Measurements from ENCODE around the gene OSBPL3.
A peak's percentile ranks its signal among the peaks of the same experiment; 100 is the strongest.
"Not testable (repeated sequence)": the region's sequence is repeated elsewhere in the genome, so short reads cannot be mapped to it uniquely, and the experiment has no call there.

Gene OSBPL3

DNA sequence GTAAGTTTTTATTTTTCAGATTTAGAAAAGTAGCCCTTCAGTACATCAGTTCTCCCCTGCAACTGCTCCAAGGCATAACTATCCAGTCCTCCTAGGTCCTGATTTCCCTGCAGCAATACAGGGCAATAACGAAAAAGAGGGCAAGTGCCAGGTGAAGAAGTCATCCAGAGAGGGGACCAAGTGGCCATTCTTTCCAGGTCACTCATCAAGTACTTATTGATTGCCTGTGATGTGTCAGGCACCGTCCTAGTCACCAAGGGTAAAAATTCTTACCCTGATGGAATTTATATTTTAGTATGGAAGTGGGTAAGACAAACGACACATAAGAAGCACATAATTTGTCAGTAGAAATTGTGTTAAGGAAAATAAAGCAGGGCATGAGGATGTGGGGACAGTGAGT, 155.6 kb downstream of the OSBPL3 start:
- no peak for DNase-seq

DNA sequence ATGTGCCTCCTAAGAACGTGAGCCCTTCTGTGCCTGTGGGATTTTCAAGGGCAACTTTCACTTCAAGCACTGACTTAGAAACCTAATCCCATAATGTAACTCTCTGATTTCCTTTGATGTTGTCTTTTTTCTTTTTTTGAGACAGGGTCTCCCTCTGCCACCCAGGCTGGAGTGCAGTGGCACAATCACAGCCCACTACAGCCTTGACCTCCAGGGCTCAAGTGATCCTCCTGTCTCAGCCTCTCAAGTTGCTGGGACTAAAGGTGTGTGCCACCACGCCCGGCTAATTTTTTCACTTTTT, 158.3 kb downstream of the OSBPL3 start:
- DNase-seq: no peak

DNA sequence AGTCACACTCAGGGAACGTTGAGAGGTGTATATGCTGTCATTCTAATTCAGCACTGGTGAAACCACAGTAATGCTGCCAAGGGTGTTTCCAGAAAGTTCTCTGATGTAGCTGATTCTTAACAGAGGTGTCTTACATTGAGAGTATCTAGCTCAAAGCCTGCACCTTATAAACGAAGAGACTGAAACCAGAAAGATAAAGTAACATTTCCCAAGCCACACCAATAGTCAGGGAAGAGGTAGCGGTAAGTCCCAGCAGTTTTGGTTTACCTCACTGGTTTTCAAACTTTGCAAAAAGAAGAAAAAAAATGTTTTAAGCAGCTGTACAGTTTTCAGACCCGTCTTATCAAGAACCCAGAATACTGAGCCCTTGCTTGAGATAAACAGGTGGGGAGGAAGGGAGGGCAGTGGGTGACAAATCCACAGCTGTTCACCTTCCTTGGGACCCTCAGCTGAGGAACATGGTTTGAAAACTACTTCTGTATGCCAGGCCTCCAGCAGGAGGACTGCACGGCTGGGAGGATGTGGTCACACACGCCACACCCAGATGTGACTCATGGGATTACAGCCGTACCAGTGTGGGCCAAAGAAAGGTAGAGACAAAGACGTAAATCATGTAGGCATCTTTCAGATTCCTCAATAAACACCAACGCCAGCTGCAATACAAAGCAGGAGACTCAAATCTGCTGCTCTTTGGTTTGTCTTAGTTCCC, 158.8 kb downstream of the OSBPL3 start:
- peak; percentile 65 for DNase-seq

GRCh38 chr7:24820730-24821044, 159.3 kb downstream of the OSBPL3 start:
- DNase-seq: no peak

- peak; percentile 71 for DNase-seq
Measured at GRCh38 chr7:24819916-24820689, 159.9 kb downstream of the OSBPL3 start.

DNA sequence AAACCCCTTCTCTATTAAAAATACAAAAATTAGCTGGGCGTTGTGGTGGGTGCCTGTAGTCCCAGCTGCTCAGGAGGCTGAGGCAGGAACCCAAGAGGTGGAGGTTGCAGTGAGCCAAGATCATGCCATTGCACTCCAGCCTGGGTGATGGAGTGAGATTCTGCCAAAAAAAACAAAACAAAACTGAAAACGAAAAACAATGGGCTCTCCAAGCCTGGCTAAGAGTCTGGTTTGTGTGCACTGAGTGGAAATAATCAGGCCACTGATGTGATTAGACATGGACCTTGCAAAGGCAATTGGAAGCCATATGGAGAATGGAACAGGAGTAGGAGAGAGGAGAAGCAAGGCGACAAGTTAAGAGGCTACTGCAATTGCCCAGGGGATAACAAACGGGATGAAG, 162.6 kb downstream of the OSBPL3 start:
- DNase-seq: no peak

- no peak for DNase-seq
Measured at GRCh38 chr7:24816868-24817267, 163.1 kb downstream of the OSBPL3 start.

- DNase-seq: peak; percentile 21
Measured at GRCh38 chr7:24812305-24812945, 167.6 kb downstream of the OSBPL3 start.

DNA sequence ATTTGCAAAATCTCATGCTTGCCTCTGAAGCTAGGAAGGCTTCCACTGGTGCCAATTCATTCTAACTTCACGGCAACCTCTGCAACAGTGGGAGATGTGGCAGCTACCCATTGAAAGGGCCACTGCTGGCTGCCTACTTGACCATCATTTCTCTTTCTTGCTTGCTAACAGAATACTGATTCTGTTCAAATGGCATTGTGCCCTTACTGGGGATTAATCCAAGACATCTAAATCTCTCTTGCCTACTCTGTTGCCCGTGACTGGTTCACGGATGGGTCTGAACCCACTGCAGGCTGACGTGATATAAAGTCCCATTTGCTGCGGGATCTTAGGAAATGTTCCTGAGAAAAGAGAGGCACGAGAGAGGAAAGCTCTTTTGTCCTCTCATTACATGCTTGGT, 171.5 kb downstream of the OSBPL3 start:
- DNase-seq: no peak

GRCh38 chr7:24802300-24802699, 177.7 kb downstream of the OSBPL3 start:
- no peak for DNase-seq

DNA sequence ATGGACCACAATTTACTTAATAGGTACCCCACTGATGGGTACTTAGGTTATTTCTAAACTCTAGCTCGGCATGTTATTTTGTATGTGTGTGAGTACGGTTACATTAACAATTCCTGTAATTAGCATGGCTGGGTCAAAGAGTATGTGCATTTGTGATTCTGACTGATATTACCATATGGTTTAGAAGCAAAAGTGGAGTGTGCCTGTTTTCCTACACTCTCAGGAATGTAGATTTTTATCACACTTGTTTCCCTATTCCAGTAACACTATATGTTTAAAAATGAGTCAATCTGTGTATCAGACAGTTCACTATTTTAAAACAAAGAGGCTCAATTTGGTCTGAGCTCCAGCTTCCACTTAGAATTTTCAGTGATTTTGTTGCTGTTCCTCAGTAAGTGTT, 178.1 kb downstream of the OSBPL3 start:
- no peak for DNase-seq

- DNase-seq: no peak
Measured at GRCh38 chr7:24800667-24801066, 179.3 kb downstream of the OSBPL3 start.

GRCh38 chr7:24800073-24800472, 179.9 kb downstream of the OSBPL3 start:
- DNase-seq: no peak

DNA sequence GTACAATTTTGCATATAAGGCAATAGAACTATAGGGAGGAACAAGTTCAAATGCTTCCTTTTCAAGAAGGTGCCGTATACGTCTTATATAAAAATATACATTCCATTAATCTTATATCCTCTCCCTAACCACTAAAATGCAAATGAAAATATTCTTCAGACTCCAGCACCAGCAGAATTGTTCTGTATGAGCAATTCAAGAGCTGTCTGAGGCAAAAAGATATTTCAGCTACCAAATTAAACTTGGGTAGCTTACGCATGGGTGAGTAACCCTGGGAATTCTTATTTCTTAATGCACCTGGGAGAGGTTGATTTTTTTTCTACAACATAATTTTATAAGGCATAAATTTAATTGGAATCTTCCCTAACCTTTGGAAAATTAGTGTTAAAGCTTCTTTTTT, 180.5 kb downstream of the OSBPL3 start:
- DNase-seq: no peak

- no peak for DNase-seq
Measured at GRCh38 chr7:24798261-24798660, 181.7 kb downstream of the OSBPL3 start.

- DNase-seq: no peak
Measured at GRCh38 chr7:24797270-24797669, 182.7 kb downstream of the OSBPL3 start.

- no peak for DNase-seq
Measured at GRCh38 chr7:24795407-24795767, 184.6 kb downstream of the OSBPL3 start.

DNA sequence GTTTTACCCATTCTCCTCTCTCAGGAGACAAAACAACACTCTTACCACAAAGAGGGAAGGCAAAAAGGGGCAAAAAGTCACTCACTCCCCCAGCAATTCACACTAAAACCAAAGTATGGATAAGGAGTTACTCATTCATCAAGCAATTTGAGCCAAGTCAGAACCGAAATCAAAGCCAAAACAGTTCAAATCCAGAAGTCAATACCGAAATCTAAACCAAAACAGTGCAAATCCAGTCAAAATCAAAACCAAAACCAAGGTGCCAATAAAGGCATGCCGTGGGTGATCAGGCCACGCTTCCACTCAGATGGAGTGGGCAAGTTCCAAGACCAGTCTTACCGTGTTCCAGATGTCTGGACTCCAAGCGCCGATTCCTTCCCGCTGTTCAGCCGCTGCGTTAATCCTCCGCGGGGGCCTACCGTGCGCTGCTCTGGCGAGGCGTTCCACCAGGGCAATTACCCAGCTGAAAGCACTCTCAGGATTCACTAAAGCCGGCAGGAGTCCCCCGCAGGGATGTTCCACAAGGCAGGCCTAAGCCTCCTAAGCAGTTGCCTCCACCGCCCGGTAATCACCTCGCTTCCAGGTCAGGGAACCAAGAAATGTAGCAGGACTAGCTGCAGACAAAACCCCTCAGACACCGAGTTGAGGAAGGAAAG, 185.1 kb downstream of the OSBPL3 start:
- not testable (repeated sequence) for DNase-seq

DNA sequence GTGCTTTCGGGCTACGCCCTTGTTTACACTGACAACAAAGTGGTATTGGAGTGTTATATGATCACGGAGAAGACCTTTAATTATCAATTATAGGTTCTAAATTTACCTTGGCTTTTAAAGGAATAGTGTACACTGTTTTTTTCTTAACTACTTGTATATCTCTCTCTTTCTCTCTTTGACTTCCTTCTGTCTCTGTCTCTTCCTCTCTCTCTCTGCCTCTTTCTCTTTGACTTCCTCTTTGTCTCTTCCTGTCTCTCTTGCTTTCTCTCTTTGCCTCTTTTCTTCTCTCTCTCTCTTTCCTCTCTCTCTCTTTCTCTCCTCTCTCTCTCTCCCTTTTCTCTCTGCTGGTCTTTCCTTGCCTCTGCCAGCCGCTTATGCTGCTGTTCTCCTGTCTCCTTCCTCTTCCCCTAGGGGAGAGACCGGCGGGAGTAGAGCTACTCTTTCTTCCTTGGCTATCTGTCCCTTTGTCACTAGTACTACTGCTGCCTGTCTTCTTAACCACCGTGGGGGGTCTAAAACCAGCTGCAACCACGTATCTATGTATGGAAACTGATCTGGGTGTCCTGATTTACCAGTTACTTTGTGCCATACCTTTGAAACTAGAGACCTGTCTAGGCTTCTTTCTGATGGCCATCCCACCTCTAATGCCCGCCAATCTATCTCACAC, 185.9 kb downstream of the OSBPL3 start:
- DNase-seq: no peak

DNA sequence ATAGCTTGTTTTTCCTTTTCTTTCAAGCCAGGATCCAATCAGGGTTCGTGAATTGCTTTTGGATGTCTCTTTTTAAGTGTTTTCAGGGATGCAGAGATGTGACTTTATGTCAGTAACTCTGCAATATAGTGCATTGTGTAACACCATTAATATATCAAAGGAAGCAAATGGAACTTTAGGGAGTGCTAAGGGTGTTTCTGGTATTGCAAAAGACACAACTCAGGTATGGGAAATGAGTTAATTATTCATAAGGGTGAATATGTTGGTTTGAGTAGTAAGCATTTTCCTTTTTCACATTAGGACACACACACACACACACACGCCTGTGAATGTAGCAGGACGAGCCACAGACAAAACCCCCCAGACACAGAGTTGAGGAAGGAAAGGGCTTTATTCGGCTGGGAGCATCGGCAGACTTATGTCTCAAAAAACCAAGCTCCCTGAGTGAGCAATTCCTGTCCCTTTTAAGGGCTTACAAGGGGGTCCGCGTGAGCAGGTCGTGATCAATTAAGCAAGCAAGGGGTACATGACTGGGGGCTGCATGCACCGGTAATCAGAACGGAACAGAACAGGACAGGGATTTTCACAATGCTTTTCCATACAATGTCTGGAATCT, 190.9 kb downstream of the OSBPL3 start:
- no peak for DNase-seq

- no peak for DNase-seq
Measured at GRCh38 chr7:24788075-24788474, 191.9 kb downstream of the OSBPL3 start.

DNA sequence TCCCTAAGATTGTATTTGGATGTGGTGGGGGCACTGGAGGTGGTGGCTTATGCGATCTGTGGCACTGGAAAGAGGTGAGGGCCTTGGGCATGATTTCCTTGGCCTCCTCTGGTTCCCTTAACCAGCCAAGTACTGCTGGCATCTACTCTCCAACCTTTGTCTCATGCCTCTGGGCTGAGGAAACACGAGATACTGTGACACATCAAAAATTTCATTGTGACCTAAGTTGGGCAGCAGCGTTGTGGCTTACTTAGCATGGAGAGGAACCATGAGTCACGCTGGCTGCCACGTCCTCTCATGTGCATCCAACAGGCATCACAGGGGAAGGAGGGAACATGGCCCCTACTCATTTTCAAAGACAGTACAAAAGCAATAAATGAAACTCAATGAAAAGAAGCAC, 193.0 kb downstream of the OSBPL3 start:
- DNase-seq: no peak

DNA sequence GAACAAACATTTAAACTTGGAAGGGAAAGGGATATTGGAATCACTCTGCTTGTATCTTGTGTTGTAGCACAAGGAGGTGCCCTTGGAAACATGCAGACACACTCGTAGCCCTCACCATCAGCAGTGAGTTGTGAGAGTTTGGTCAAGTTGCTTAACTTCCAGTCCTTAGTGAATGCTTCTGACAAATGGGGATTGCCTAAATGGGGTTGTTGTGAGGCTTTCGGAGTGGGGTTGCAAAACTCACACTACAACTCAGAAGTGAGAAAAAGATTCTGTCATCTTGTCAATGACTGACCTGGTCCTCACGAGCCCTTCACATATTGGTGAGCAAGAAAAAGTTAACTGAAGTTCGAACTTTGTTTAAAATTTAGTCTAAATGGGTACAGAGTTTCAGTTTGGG, 193.7 kb downstream of the OSBPL3 start:
- no peak for DNase-seq
